ENCODE results near the gene HEXD.

Gene HEXD

GRCh38 chr17:82437325-82437668 lies 19.1 kb downstream of the HEXD start:
- no peaks in the 10 kb centered on the region for H3K4me1 ChIP-seq (ENCODE audit: control insufficient read depth, insufficient read depth, low read length)
- no peaks in the 10 kb centered on the region for H3K9me3 ChIP-seq (ENCODE audit: control insufficient read depth, insufficient read depth, low read depth, low read length)
- CTCF ChIA-PET = interaction anchor here (0.7 kb wide), 1 partner anchor 103 kb away, joined by 3 read pairs; no protein-coding TSS in a partner anchor
- H3K4me3 ChIP-seq (ENCODE audit: low read depth, low read length) = no peak overlapping the region
- POLR2A ChIA-PET = no interaction called here
- H3K36me3 ChIP-seq (ENCODE audit: control insufficient read depth in 2 of 2, insufficient read depth in 1 of 2, low read length in 2 of 2) = peaks cover 0 to 38% of the 10 kb centered on the region in 2 experiments; a peak in 1 of 3 replicates
- no peak overlapping the region for H3K27ac ChIP-seq (ENCODE audit: extremely low read depth, low read depth, low read length)
- TF ChIP-seq ZNF362 (tag by site-specific recombination; IDR thresholded peaks at IDR 0.05) = no peak
- TF ChIP-seq ZNF155 (tag by site-specific recombination; IDR thresholded peaks at IDR 0.05) = no peak
- no peak for TF ChIP-seq ZNF416 (tag by site-specific recombination; IDR thresholded peaks at IDR 0.05)
- no peak for TF ChIP-seq ZNF768 (tag by site-specific recombination; IDR thresholded peaks at IDR 0.05)
- no peak for TF ChIP-seq ZSCAN5A (tag by site-specific recombination; IDR thresholded peaks at IDR 0.05)
- no peak for TF ChIP-seq ZNF48 (tag by site-specific recombination; IDR thresholded peaks at IDR 0.05)
- TF ChIP-seq TRIM28 (IDR thresholded peaks at IDR 0.05; ENCODE audit: borderline replicate concordance, low read length) = no peak
- no peak for TF ChIP-seq MEIS1 (CRISPR knock-in tag; IDR thresholded peaks at IDR 0.05; ENCODE audit: borderline replicate concordance)
- no peak for TF ChIP-seq SP7 (tag by site-specific recombination; IDR thresholded peaks at IDR 0.05)
- TF ChIP-seq ZBTB1 (tag by site-specific recombination; IDR thresholded peaks at IDR 0.05) = no peak
- TF ChIP-seq ZNF366 (tag by site-specific recombination; conservative IDR thresholded peaks at IDR 0.05) = no peak
- no peak for TF ChIP-seq ZBTB17 (tag by site-specific recombination; IDR thresholded peaks at IDR 0.05)
- no peak for TF ChIP-seq ZNF529 (tag by site-specific recombination; IDR thresholded peaks at IDR 0.05; ENCODE audit: insufficient replicate concordance)
- no peak for TF ChIP-seq ZNF24 (tag by site-specific recombination; IDR thresholded peaks at IDR 0.05)
- TF ChIP-seq ZNF341 (tag by site-specific recombination; IDR thresholded peaks at IDR 0.05; ENCODE audit: low read depth) = no peak
- no peak for TF ChIP-seq ZXDB (tag by site-specific recombination; IDR thresholded peaks at IDR 0.05)
- no peak for TF ChIP-seq ZNF112 (tag by site-specific recombination; IDR thresholded peaks at IDR 0.05)
- TF ChIP-seq SETDB1 (IDR thresholded peaks at IDR 0.05; ENCODE audit: insufficient read length, low read length) = no peak
- no peak for TF ChIP-seq ZNF677 (tag by site-specific recombination; IDR thresholded peaks at IDR 0.05)

GRCh38 chr17:82438401-82439193 lies 20.4 kb downstream of the HEXD start:
- CTCF ChIA-PET = interaction anchor here (0.5 to 2.0 kb wide), 4 partner anchors 14 to 479 kb away, joined by 3 to 8 read pairs (median 4); no protein-coding TSS in a partner anchor

More at GRCh38 chr17:82438401-82439193, 20.4 kb downstream of the HEXD start:
- POLR2A ChIA-PET = no interaction called here
- Histone ChIP-seq H3K4me1 (ENCODE audit: control insufficient read depth, insufficient read depth, low read length) (no peaks in the 10 kb centered on the region), H3K36me3 (ENCODE audit: control insufficient read depth in 2 of 2, insufficient read depth in 1 of 2, low read length in 2 of 2) (peaks cover 0 to 49% of the 10 kb centered on the region in 2 experiments; a peak in 1 of 3 replicates), H3K27ac (ENCODE audit: extremely low read depth, low read depth, low read length) (no peak overlapping the region), H3K4me3 (ENCODE audit: low read depth, low read length) (no peak overlapping the region), H3K9me3 (ENCODE audit: control insufficient read depth, insufficient read depth, low read depth, low read length) (no peaks in the 10 kb centered on the region)
- no peak for TF ChIP-seq MEIS1 (CRISPR knock-in tag; IDR thresholded peaks at IDR 0.05; ENCODE audit: borderline replicate concordance)
- no peak for TF ChIP-seq PBX3 (CRISPR knock-in tag; IDR thresholded peaks at IDR 0.05)
- TF ChIP-seq OSR2 (tag by site-specific recombination; IDR thresholded peaks at IDR 0.05) = no peak
- TF ChIP-seq ZNF221 (tag by site-specific recombination; IDR thresholded peaks at IDR 0.05; ENCODE audit: borderline replicate concordance) = no peak
- TF ChIP-seq ZNF610 (tag by site-specific recombination; IDR thresholded peaks at IDR 0.05; ENCODE audit: borderline replicate concordance) = no peak
- TF ChIP-seq ZNF404 (tag by site-specific recombination; IDR thresholded peaks at IDR 0.05) = no peak
